Neural cell (in vitro differentiated cells): Measurements from ENCODE around the gene STIM1. TPM values are rescaled to one million over a fixed set of nuclear protein-coding genes. Genes with fewer than 3 reads are reported as not detected.
"Not testable (repeated sequence)": the region's sequence is repeated elsewhere in the genome, so short reads cannot be mapped to it uniquely, and the experiment has no call there.

Experiments used
- H2AFZ ChIP-seq: fragments of 200-600, 300-800 bp; sonication (generic), shearing (Covaris generic); 2 replicates; pipeline ENCODE4 v1.6.0; 2014; ENCODE audit warnings: low read depth, mild to moderate bottlenecking, antibody characterized with exemption, low read length, moderate library complexity
- H3F3A ChIP-seq: fragments of 200-600 bp; shearing (Covaris generic); 2 replicates; pipeline ENCODE4 v1.6.1; 2016; ENCODE audit warnings: mild to moderate bottlenecking, moderate library complexity, mixed read lengths, antibody characterized with exemption, low read length; ENCODE audit not compliant: insufficient read depth, poor library complexity, severe bottlenecking
- H3K27ac ChIP-seq: fragments of 200-600, 300-800 bp; sonication (generic), shearing (Covaris generic); 2 replicates; pipeline ENCODE4 v1.5.1; 2014; ENCODE audit warnings: mild to moderate bottlenecking, low read length, moderate library complexity
- H3K27me3 ChIP-seq: fragments of 300-800, 200-600 bp; sonication (generic), shearing (Covaris generic); 2 replicates; pipeline ENCODE4 v1.6.0; 2014; ENCODE audit warnings: mild to moderate bottlenecking, low read depth, low read length, moderate library complexity; ENCODE audit not compliant: insufficient read depth
- H3K36me3 ChIP-seq: fragments of 300-800, 200-600 bp; sonication (generic), shearing (Covaris generic); 2 replicates; pipeline ENCODE4 v1.5.1; 2014; ENCODE audit warnings: mild to moderate bottlenecking, antibody characterized with exemption, low read length, moderate library complexity; ENCODE audit not compliant: insufficient read depth
- H3K4me2 ChIP-seq: fragments of 300-800, 200-600 bp; sonication (generic), shearing (Covaris generic); 2 replicates; pipeline ENCODE4 v1.6.0; 2014; ENCODE audit warnings: mild to moderate bottlenecking, low read length
- H3K4me3 ChIP-seq: fragments of 300-800, 200-600 bp; sonication (generic), shearing (Covaris generic); 2 replicates; pipeline ENCODE4 v1.5.1; 2014; ENCODE audit warnings: mild to moderate bottlenecking, low read length, moderate library complexity
- H3K79me2 ChIP-seq: fragments of 200-600 bp; shearing (Covaris generic); replicated peaks from 2 replicates; pipeline ENCODE4 v1.6.0; 2014; ENCODE audit warnings: mild to moderate bottlenecking, low read length, moderate library complexity; ENCODE audit not compliant: insufficient read depth
- H3K9ac ChIP-seq: fragments of 300-800, 200-600 bp; sonication (generic), shearing (Covaris generic); 2 replicates; pipeline ENCODE4 v1.6.1; 2016; ENCODE audit warnings: mild to moderate bottlenecking, low read length, mixed read lengths
- H3K9me2 ChIP-seq: fragments of 200-600 bp; shearing (Covaris generic); 2 replicates; pipeline ENCODE4 v1.6.1; 2016; ENCODE audit warnings: mild to moderate bottlenecking, low read length, mixed read lengths; ENCODE audit not compliant: insufficient read depth
- H3K9me3 ChIP-seq: fragments of 200-600, 300-800 bp; sonication (generic), shearing (Covaris generic); 2 replicates; pipeline ENCODE4 v1.6.1; 2016; ENCODE audit warnings: mild to moderate bottlenecking, mixed run types, low read length, moderate library complexity, mixed read lengths
- H4K20me1 ChIP-seq: fragments of 200-600 bp; shearing (Covaris generic); 2 replicates; pipeline ENCODE4 v1.6.1; 2016; ENCODE audit warnings: mild to moderate bottlenecking, mixed run types; ENCODE audit not compliant: insufficient read depth
- EP300 ChIP-seq: fragments of 450-650 bp; conservative IDR thresholded peaks from 2 replicates; pipeline ENCODE4 v1.6.1; 2014; ENCODE audit warnings: antibody characterized with exemption, mild to moderate bottlenecking, moderate library complexity; ENCODE audit not compliant: poor library complexity, severe bottlenecking
- EZH2 ChIP-seq: fragments of 200-600, 300-800 bp; shearing (Covaris generic), sonication (generic); IDR thresholded peaks from 2 replicates; pipeline ENCODE4 v1.6.1; 2014; ENCODE audit warnings: antibody characterized with exemption, low read length, borderline replicate concordance, mild to moderate bottlenecking; ENCODE audit not compliant: insufficient read depth, poor library complexity, severe bottlenecking
- MXI1 ChIP-seq: fragments of 450-650 bp; conservative IDR thresholded peaks from 2 replicates; pipeline ENCODE4 v1.6.1; 2014; ENCODE audit warnings: antibody characterized with exemption, mild to moderate bottlenecking; ENCODE audit not compliant: poor library complexity, severe bottlenecking
- POLR2AphosphoS5 ChIP-seq: IDR thresholded peaks from 2 replicates; pipeline ENCODE4 v1.6.1; 2012
- RAD21 ChIP-seq: fragments of 450-650 bp; conservative IDR thresholded peaks from 2 replicates; pipeline ENCODE4 v1.6.1; 2014; ENCODE audit warnings: antibody characterized with exemption, mild to moderate bottlenecking, moderate library complexity
- SMC3 ChIP-seq: fragments of 450-650 bp; conservative IDR thresholded peaks from 2 replicates; pipeline ENCODE4 v1.6.1; 2014; ENCODE audit warnings: antibody characterized with exemption, mild to moderate bottlenecking, moderate library complexity; ENCODE audit not compliant: poor library complexity
- TAF1 ChIP-seq: IDR thresholded peaks from 2 replicates; pipeline ENCODE4 v1.6.1; 2012; ENCODE audit warnings: low read depth
- polyA plus RNA-seq: library from polyadenylated mRNA; depleted of rRNA; stranded (reverse); fragments of >200 nt; gene quantifications from 2 replicates; pipeline ENCODE4 v1.2.3, GENCODE V29; 2014
- TF ChIP-seq, protein P1 (sequence below): fragments of 450-650 bp; IDR thresholded peaks from 2 replicates; pipeline ENCODE4 v1.5.1; 2014; ENCODE audit warnings: antibody characterized with exemption, mild to moderate bottlenecking, moderate library complexity; ENCODE audit not compliant: poor library complexity, severe bottlenecking
- TF ChIP-seq, protein P2 (sequence below): IDR thresholded peaks from 2 replicates; pipeline ENCODE4 v1.6.1; 2012; ENCODE audit warnings: borderline replicate concordance

Gene STIM1
- polyA plus RNA-seq, 1 donor from 2014 or later, result 14.5 TPM

DNA sequence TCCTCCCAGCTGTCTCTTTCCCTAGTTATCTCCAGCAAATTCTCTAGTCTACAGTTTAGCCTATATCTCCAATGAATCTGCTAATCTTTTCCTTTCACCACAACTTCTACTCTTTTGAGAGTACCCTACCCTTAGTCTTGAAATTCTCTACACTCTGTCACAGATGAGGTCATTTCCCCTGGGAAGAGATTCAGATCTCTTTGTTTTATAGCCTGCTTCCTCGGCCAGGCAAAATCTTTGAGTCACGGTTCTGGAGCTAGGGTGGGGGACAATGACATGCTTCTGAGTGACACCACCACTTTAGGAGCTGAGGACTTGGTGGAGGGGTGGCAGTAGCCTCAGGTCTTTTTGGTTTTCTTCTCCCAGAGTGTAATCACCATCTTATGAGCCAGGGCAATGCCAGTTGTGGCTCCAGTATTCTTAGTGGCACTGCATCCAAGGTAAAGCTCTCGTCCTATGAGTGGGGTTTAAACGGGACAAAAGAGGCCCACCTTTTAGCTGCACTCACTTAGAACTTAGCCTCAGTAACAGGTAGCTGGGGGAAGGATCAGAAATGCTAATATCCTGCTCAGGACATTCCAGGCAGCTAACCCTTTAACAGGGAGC lies 140.6 kb downstream of the STIM1 start:
- Histone ChIP-seq H3K4me2 (no peak overlapping the region), H3K36me3 (no peaks in the 10 kb centered on the region), H3K79me2 (no peaks in the 10 kb centered on the region), H3F3A (no peaks in the 10 kb centered on the region), H3K4me3 (no peak overlapping the region), H3K27me3 (no peaks in the 10 kb centered on the region), H2AFZ (no peak overlapping the region), H3K27ac (no peak overlapping the region), H3K9ac (no peak overlapping the region), H3K9me3 (no peaks in the 10 kb centered on the region), H3K9me2 (no peaks in the 10 kb centered on the region), H4K20me1 (no peaks in the 10 kb centered on the region)
- TF ChIP-seq, protein P1, sequence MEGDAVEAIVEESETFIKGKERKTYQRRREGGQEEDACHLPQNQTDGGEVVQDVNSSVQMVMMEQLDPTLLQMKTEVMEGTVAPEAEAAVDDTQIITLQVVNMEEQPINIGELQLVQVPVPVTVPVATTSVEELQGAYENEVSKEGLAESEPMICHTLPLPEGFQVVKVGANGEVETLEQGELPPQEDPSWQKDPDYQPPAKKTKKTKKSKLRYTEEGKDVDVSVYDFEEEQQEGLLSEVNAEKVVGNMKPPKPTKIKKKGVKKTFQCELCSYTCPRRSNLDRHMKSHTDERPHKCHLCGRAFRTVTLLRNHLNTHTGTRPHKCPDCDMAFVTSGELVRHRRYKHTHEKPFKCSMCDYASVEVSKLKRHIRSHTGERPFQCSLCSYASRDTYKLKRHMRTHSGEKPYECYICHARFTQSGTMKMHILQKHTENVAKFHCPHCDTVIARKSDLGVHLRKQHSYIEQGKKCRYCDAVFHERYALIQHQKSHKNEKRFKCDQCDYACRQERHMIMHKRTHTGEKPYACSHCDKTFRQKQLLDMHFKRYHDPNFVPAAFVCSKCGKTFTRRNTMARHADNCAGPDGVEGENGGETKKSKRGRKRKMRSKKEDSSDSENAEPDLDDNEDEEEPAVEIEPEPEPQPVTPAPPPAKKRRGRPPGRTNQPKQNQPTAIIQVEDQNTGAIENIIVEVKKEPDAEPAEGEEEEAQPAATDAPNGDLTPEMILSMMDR, result no peak
- no peak for TF ChIP-seq RAD21
- no peak for TF ChIP-seq SMC3
- no peak for TF ChIP-seq MXI1
- TF ChIP-seq TAF1, result no peak
- TF ChIP-seq EP300, result no peak
- no peak for TF ChIP-seq POLR2AphosphoS5
- no peak for TF ChIP-seq EZH2
- TF ChIP-seq, protein P2, sequence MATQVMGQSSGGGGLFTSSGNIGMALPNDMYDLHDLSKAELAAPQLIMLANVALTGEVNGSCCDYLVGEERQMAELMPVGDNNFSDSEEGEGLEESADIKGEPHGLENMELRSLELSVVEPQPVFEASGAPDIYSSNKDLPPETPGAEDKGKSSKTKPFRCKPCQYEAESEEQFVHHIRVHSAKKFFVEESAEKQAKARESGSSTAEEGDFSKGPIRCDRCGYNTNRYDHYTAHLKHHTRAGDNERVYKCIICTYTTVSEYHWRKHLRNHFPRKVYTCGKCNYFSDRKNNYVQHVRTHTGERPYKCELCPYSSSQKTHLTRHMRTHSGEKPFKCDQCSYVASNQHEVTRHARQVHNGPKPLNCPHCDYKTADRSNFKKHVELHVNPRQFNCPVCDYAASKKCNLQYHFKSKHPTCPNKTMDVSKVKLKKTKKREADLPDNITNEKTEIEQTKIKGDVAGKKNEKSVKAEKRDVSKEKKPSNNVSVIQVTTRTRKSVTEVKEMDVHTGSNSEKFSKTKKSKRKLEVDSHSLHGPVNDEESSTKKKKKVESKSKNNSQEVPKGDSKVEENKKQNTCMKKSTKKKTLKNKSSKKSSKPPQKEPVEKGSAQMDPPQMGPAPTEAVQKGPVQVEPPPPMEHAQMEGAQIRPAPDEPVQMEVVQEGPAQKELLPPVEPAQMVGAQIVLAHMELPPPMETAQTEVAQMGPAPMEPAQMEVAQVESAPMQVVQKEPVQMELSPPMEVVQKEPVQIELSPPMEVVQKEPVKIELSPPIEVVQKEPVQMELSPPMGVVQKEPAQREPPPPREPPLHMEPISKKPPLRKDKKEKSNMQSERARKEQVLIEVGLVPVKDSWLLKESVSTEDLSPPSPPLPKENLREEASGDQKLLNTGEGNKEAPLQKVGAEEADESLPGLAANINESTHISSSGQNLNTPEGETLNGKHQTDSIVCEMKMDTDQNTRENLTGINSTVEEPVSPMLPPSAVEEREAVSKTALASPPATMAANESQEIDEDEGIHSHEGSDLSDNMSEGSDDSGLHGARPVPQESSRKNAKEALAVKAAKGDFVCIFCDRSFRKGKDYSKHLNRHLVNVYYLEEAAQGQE, result no peak

DNA sequence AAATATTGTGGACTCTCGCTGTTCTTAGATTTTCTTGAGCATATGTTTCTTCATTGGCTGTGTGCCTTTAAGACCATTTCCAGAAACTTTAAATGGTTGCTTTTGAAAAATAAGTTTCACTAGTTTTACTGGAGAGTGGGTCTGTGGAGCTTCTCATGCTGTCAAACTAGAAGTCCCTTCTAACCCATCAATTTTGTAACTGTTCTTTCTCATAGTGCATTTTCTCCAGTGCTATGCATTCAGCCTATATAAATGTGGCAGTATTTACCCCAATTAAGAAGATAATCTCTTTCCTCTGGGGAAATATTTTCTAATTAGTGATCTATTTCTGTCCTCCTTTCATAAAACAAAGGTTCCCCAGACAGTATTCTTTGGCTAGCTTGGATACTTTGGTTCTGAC lies 141.2 kb downstream of the STIM1 start:
- no peaks in the 10 kb centered on the region for H4K20me1 ChIP-seq
- H3K4me2 ChIP-seq, result no peak overlapping the region
- no peaks in the 10 kb centered on the region for H3F3A ChIP-seq
- no peak overlapping the region for H3K9ac ChIP-seq
- H3K27ac ChIP-seq, result no peak overlapping the region
- no peaks in the 10 kb centered on the region for H3K27me3 ChIP-seq
- no peaks in the 10 kb centered on the region for H3K79me2 ChIP-seq
- H2AFZ ChIP-seq, result no peak overlapping the region
- H3K36me3 ChIP-seq, result no peaks in the 10 kb centered on the region
- H3K9me2 ChIP-seq, result no peaks in the 10 kb centered on the region
- TF ChIP-seq, protein P2, result no peak
- TF ChIP-seq, protein P1, result no peak
- no peak for TF ChIP-seq TAF1
- no peaks in the 10 kb centered on the region for H3K9me3 ChIP-seq
- no peak overlapping the region for H3K4me3 ChIP-seq

DNA sequence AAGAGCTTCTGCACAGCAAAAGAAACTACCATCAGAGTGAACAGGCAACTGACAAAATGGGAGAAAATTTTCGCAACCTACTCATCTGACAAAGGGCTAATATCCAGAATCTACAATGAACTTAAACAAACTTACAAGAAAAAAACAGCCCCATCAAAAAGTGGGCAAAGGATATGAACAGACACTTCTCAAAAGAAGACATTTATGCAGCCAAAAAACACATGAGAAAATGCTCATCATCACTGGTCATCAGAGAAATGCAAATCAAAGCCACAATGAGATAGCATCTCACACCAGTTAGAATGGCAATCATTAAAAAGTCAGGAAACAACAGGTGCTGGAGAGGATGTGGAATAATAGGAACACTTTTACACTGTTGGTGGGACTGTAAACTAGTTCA lies 149.3 kb downstream of the STIM1 start:
- H3K36me3 ChIP-seq, H3K4me3 ChIP-seq, H3K4me2 ChIP-seq, H4K20me1 ChIP-seq, H3K27ac ChIP-seq, H3K79me2 ChIP-seq, H2AFZ ChIP-seq, H3K9ac ChIP-seq, H3K27me3 ChIP-seq, H3K9me2 ChIP-seq, H3K9me3 ChIP-seq, H3F3A ChIP-seq: not testable (repeated sequence)
